Activated CD8-positive, alpha-beta memory T cell treated with anti-CD3 and anti-CD28 coated beads for 36 hours (primary cell): ENCODE results near the gene PCDHB8. TPM values are rescaled to one million over a fixed set of nuclear protein-coding genes. Genes with fewer than 3 reads are reported as not detected.
"Not testable (repeated sequence)": the region's sequence is repeated elsewhere in the genome, so short reads cannot be mapped to it uniquely, and the experiment has no call there.

ENCODE experiments used
- CTCF ChIA-PET: fragments of 350-600 bp; sonication (Branson Sonifier 250); formaldehyde crosslinking; loops from one replicate; lab custom pipeline; 2021; ENCODE audit warnings: antibody characterized with exemption; lab: Charles Lee
- POLR2A ChIA-PET: fragments of 350-600 bp; sonication (Branson Sonifier 250); formaldehyde crosslinking; loops from one replicate; lab custom pipeline; 2021; ENCODE audit warnings: antibody characterized with exemption; lab: Charles Lee
- total RNA-seq, 2 experiments: library from RNA; stranded (reverse); gene quantifications; one replicate each; pipeline ENCODE4 v1.2.3, GENCODE V29; 2021

The PCDHB8 gene
- total RNA-seq, 2 experiments from 2014 or later: not detected

GRCh38 chr5:141216035-141216434 is 38.4 kb downstream of the PCDHB8 start:
- POLR2A ChIA-PET, CTCF ChIA-PET: not testable (repeated sequence)

DNA sequence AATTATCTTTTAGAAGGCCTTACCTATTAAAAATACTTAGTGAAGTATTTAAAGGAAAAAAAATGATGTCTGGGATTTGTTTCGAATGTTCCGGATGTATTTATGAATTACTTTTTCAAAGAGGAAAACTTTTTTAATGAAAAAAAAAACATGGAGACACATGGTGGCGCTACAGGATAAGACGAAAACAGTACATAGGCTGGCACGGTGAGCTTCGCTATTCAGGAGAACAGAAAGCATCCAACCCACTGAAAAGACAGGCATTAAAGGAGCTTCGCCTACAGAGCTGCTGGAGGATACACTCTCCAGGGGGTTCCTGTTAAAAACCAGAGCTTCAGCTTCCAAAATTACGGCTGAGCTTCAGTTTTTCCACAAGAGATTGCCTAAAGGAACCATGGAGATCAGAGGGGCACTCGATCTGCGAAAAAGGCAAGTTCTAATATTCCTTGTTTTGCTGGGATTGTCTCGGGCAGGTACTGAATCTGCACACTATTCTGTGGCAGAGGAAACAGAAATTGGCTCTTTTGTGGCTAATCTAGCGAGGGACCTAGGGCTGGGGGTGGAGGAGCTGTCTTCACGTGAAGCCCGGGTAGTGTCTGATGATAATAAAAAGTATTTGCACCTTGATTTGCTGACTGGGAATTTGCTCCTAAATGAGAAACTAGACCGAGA is 45.7 kb downstream of the PCDHB8 start, which contains the start of gene PCDHB14:
Gene PCDHB14 (plus strand): TSS at position 232 of the 672 bp plus-strand sequence. CDS start 163 bp downstream, at position 395.
- POLR2A ChIA-PET: no interaction called here
- CTCF ChIA-PET: no interaction called here

GRCh38 chr5:141224844-141225243 is 47.3 kb downstream of the PCDHB8 start:
- CTCF ChIA-PET, POLR2A ChIA-PET: not testable (repeated sequence)

DNA sequence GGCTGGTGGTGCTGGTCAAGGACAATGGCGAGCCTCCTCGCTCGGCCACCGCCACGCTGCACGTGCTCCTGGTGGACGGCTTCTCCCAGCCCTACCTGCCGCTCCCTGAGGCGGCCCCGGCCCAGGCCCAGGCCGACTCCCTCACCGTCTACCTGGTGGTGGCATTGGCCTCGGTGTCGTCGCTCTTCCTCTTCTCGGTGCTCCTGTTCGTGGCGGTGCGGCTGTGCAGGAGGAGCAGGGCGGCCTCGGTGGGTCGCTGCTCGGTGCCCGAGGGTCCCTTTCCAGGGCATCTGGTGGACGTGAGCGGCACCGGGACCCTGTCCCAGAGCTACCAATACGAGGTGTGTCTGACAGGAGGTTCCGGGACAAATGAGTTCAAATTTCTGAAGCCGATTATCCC is 47.8 kb downstream of the PCDHB8 start:
- CTCF ChIA-PET, POLR2A ChIA-PET: not testable (repeated sequence)

Other genes with a start within 250 kb of the PCDHB8 start
- not detected for gene PCDHAC2, start 211.3 kb upstream of the PCDHB8 start, total RNA-seq
- gene PCDHB1, start 126.4 kb upstream of the PCDHB8 start, total RNA-seq: not detected
- not detected for gene PCDHB2, start 83.2 kb upstream of the PCDHB8 start, total RNA-seq
- gene PCDHB3, start 77.3 kb upstream of the PCDHB8 start, total RNA-seq: not detected
- not detected for gene PCDHB4, start 56.0 kb upstream of the PCDHB8 start, total RNA-seq
- gene PCDHB5, start 42.6 kb upstream of the PCDHB8 start, total RNA-seq: not detected
- not detected for gene PCDHB6, start 27.7 kb upstream of the PCDHB8 start, total RNA-seq
- gene PCDHB7, start 5.1 kb upstream of the PCDHB8 start, total RNA-seq: not detected
- gene PCDHB16, start 4.6 kb downstream of the PCDHB8 start, total RNA-seq: not detected
- gene PCDHB9, start 9.4 kb downstream of the PCDHB8 start, total RNA-seq: not detected
- gene PCDHB10, start 14.6 kb downstream of the PCDHB8 start, total RNA-seq: not detected
- not detected for gene PCDHB11, start 21.8 kb downstream of the PCDHB8 start, total RNA-seq
- gene PCDHB12, start 30.9 kb downstream of the PCDHB8 start, total RNA-seq: not detected
- not detected for gene PCDHB13, start 36.1 kb downstream of the PCDHB8 start, total RNA-seq
- not detected for gene PCDHB14, start 45.6 kb downstream of the PCDHB8 start, total RNA-seq
- not detected for gene PCDHB15, start 67.6 kb downstream of the PCDHB8 start, total RNA-seq
- under 1 TPM; 0.19 to 0.21 TPM for gene SLC25A2, start 126.3 kb downstream of the PCDHB8 start, total RNA-seq
- 10 to 100 TPM; 57.1 to 58.0 TPM for gene TAF7, start 143.0 kb downstream of the PCDHB8 start, total RNA-seq
- gene PCDHGA1, start 152.7 kb downstream of the PCDHB8 start, total RNA-seq: under 1 TPM; 0.04 to 0.06 TPM
- under 1 TPM in 1 of 2 experiments, not detected in 1; 0.04 TPM for gene PCDHGA2, start 161.0 kb downstream of the PCDHB8 start, total RNA-seq
- not detected for gene PCDHGA3, start 166.0 kb downstream of the PCDHB8 start, total RNA-seq
- not detected for gene PCDHGB1, start 172.3 kb downstream of the PCDHB8 start, total RNA-seq
- under 1 TPM in 1 of 2 experiments, not detected in 1; 0.15 TPM for gene PCDHGA4, start 177.2 kb downstream of the PCDHB8 start, total RNA-seq
- gene PCDHGB2, start 182.2 kb downstream of the PCDHB8 start, total RNA-seq: under 1 TPM; 0.23 to 0.25 TPM
- gene PCDHGA5, start 186.4 kb downstream of the PCDHB8 start, total RNA-seq: under 1 TPM; 0.06 to 0.13 TPM
- gene PCDHGB3, start 192.5 kb downstream of the PCDHB8 start, total RNA-seq: under 1 TPM; 0.17 to 0.19 TPM
- under 1 TPM; 0.06 to 0.13 TPM for gene PCDHGA6, start 196.1 kb downstream of the PCDHB8 start, total RNA-seq
- gene PCDHGA7, start 205.0 kb downstream of the PCDHB8 start, total RNA-seq: under 1 TPM in 1 of 2 experiments, not detected in 1; 0.06 TPM
- under 1 TPM; 0.04 to 0.06 TPM for gene PCDHGB4, start 209.9 kb downstream of the PCDHB8 start, total RNA-seq
- gene PCDHGA8, start 214.8 kb downstream of the PCDHB8 start, total RNA-seq: not detected
- gene PCDHGB5, start 220.2 kb downstream of the PCDHB8 start, total RNA-seq: under 1 TPM; 0.15 to 0.19 TPM
- not detected for gene PCDHGA9, start 225.0 kb downstream of the PCDHB8 start, total RNA-seq
- under 1 TPM; 0.04 to 0.06 TPM for gene PCDHGB6, start 230.2 kb downstream of the PCDHB8 start, total RNA-seq
- gene PCDHGA10, start 235.2 kb downstream of the PCDHB8 start, total RNA-seq: under 1 TPM; 0.08 to 0.11 TPM
- gene PCDHGB7, start 239.9 kb downstream of the PCDHB8 start, total RNA-seq: not detected
- not detected for gene PCDHGA11, start 243.3 kb downstream of the PCDHB8 start, total RNA-seq